Endothelial cell of umbilical vein (primary cell): ENCODE data around the gene APOC4. TPM values are rescaled to one million over a fixed set of nuclear protein-coding genes. Genes with fewer than 3 reads are reported as not detected.

ENCODE experiments used
- BruUV-seq: library from RNA; stranded (reverse); fragments of 400-500 nt; replicated peaks from 2 replicates; lab custom pipeline; 2021; lab: Mats Ljungman, UMichigan
- CTCF ChIA-PET: fragments of 300-600, 350-600 bp; sonication (Branson Sonifier 250); formaldehyde crosslinking; loops from one replicate; lab custom pipeline; 2021; ENCODE audit warnings: antibody characterized with exemption, inconsistent platforms; lab: Charles Lee
- POLR2A ChIA-PET: fragments of 300-600, 350-600 bp; sonication (Branson Sonifier 250); formaldehyde crosslinking; loops from one replicate; lab custom pipeline; 2021; ENCODE audit warnings: antibody characterized with exemption, inconsistent platforms; lab: Charles Lee
- DNase-seq: peaks from one replicate; pipeline ENCODE4 v3.0.0-alpha.2; 2011; ENCODE audit warnings: low read depth, low spot score
- FAIRE-seq: peaks from 2 replicates; lab custom pipeline; 2011; peaks lifted over from hg19 to GRCh38; lab: Jason Lieb, UNC
- H2AFZ ChIP-seq: 2 replicates; pipeline ENCODE4 v1.6.0; 2012; ENCODE audit warnings: low read depth, low read length, control low read depth, inconsistent platforms
- H3K27ac ChIP-seq: 2 replicates; pipeline ENCODE4 v1.5.1; 2011; ENCODE audit warnings: low read depth, mild to moderate bottlenecking, control low read depth, low read length, moderate library complexity; ENCODE audit not compliant: insufficient read depth
- H3K27me3 ChIP-seq, 2 experiments: 2 replicates each; pipeline versions ENCODE4 v1.6.0 to v1.6.1; 2011; ENCODE audit warnings: low read length in 2 of 2, mixed read lengths in 1 of 2; ENCODE audit not compliant: control insufficient read depth in 2 of 2, insufficient read depth in 2 of 2
- H3K36me3 ChIP-seq, 2 experiments: 2 replicates in 1 of 2; 3 replicates in 1 of 2; pipeline ENCODE4 v1.5.1; 2011; ENCODE audit warnings: low read length in 2 of 2, mild to moderate bottlenecking in 1 of 2, moderate library complexity in 1 of 2; ENCODE audit not compliant: control insufficient read depth in 2 of 2, insufficient read depth in 2 of 2; ENCODE audit errors: extremely low read depth in 1 of 2
- H3K4me1 ChIP-seq: 3 replicates; pipeline ENCODE4 v1.5.1; 2011; ENCODE audit warnings: mild to moderate bottlenecking, low read length; ENCODE audit not compliant: control insufficient read depth, insufficient read depth; ENCODE audit errors: extremely low read depth
- H3K4me2 ChIP-seq: 2 replicates; pipeline ENCODE4 v1.6.1; 2011; ENCODE audit warnings: low read length, control low read depth, mixed read lengths; ENCODE audit not compliant: insufficient read depth
- H3K4me3 ChIP-seq, 3 experiments: fragments of 200-600 bp in 1 of 3; sonication (generic), shearing (Covaris generic) in 1 of 3; replicated peaks in 1 of 3; 2 replicates each; pipeline ENCODE4 v1.5.1; 2011 to 2016; ENCODE audit warnings: control low read depth in 3 of 3, low read length in 3 of 3, mild to moderate bottlenecking in 2 of 3, inconsistent platforms in 1 of 3, low read depth in 1 of 3, moderate library complexity in 1 of 3; ENCODE audit not compliant: insufficient read depth in 1 of 3
- H3K79me2 ChIP-seq: 2 replicates; pipeline ENCODE4 v1.6.0; 2012; ENCODE audit warnings: low read length, inconsistent platforms; ENCODE audit not compliant: control insufficient read depth, insufficient read depth
- H3K9ac ChIP-seq: replicated peaks from 2 replicates; pipeline ENCODE3; 2011; ENCODE audit warnings: low read length, control low read depth; ENCODE audit not compliant: insufficient read depth; ENCODE audit errors: extremely low read depth
- H3K9me1 ChIP-seq: replicated peaks from 3 replicates; pipeline ENCODE4 v1.6.0; 2011; ENCODE audit warnings: mild to moderate bottlenecking, low read length; ENCODE audit not compliant: control insufficient read depth, insufficient read depth; ENCODE audit errors: extremely low read depth
- H3K9me3 ChIP-seq: replicated peaks from 2 replicates; pipeline ENCODE4 v1.5.1; 2012; ENCODE audit warnings: low read length, inconsistent platforms; ENCODE audit not compliant: control insufficient read depth, insufficient read depth
- H4K20me1 ChIP-seq: replicated peaks from 2 replicates; pipeline ENCODE3; 2011; ENCODE audit warnings: mild to moderate bottlenecking, low read length; ENCODE audit not compliant: control insufficient read depth, insufficient read depth; ENCODE audit errors: extremely low read depth
- EZH2 ChIP-seq: IDR thresholded peaks from 2 replicates; pipeline ENCODE4 v1.6.1; 2012; ENCODE audit warnings: borderline replicate concordance, low read depth, mild to moderate bottlenecking, moderate library complexity, low read length, inconsistent platforms; ENCODE audit not compliant: severe bottlenecking
- FOS ChIP-seq: IDR thresholded peaks from 2 replicates; pipeline ENCODE4 v1.6.1; 2011; ENCODE audit warnings: mild to moderate bottlenecking, low read length, moderate library complexity, borderline replicate concordance; ENCODE audit not compliant: insufficient read depth
- GATA2 ChIP-seq: IDR thresholded peaks from 2 replicates; pipeline ENCODE4 v1.7.0; 2011; ENCODE audit warnings: low read depth, mild to moderate bottlenecking, moderate library complexity, mixed read lengths, low read length; ENCODE audit not compliant: insufficient read length, insufficient read depth
- JUN ChIP-seq: IDR thresholded peaks from 2 replicates; pipeline ENCODE4 v1.6.1; 2011; ENCODE audit warnings: borderline replicate concordance, low read depth; ENCODE audit not compliant: insufficient read length, insufficient read depth
- MYC ChIP-seq: IDR thresholded peaks from one replicate; pipeline ENCODE4 v1.6.1; 2011; ENCODE audit warnings: mild to moderate bottlenecking, low read depth, low read length
- POLR2A ChIP-seq: IDR thresholded peaks from 2 replicates; pipeline ENCODE4 v1.6.1; 2012; ENCODE audit warnings: low read depth, mild to moderate bottlenecking, control low read depth, low read length
- POLR2AphosphoS5 ChIP-seq: IDR thresholded peaks from 2 replicates; pipeline ENCODE4 v1.6.1; 2012; ENCODE audit warnings: low read depth, mild to moderate bottlenecking, control low read depth, low read length, moderate library complexity; ENCODE audit not compliant: insufficient read depth
- dilution Hi-C: fragments of 300-500 bp; cut with MboI; formaldehyde crosslinking; loops from one replicate; pipeline ENCODE4 v1.15.0; 2019; ENCODE audit warnings: low sequenced_read_pairs; ENCODE audit not compliant: extremely low pct_ligation_motif_present
- intact Hi-C: fragments of 100-400 bp; cut with micrococcal nuclease; formaldehyde crosslinking; loops from one replicate; pipeline ENCODE4 v1.10.0; 2022
- polyA plus RNA-seq, 4 experiments: library from polyadenylated mRNA; depleted of rRNA in 3 of 4; stranded (reverse) in 3 of 4; unstranded in 1 of 4; fragments of >200 nt; gene quantifications; 2 replicates each; pipeline versions ENCODE4 v1.2.1 to v1.2.3, GENCODE V29; 2011 to 2012; ENCODE audit warnings: missing spikeins in 1 of 4
- total RNA-seq: library from RNA; stranded (reverse); gene quantifications from 2 replicates; pipeline ENCODE4 v1.2.3, GENCODE V29; 2021
- TF ChIP-seq, protein P1 (sequence below): IDR thresholded peaks from 2 replicates; pipeline ENCODE4 v1.6.1; 2011; ENCODE audit not compliant: insufficient read depth, insufficient read length
- TF ChIP-seq, protein P2 (sequence below), 2 donors: IDR thresholded peaks; 1 replicate in 1 of 2; 2 replicates in 1 of 2; pipeline ENCODE4 v1.5.1; 2011; ENCODE audit warnings: low read length in 2 of 2, mild to moderate bottlenecking in 2 of 2, moderate library complexity in 2 of 2, control low read depth in 1 of 2, inconsistent platforms in 1 of 2, low read depth in 1 of 2; ENCODE audit not compliant: insufficient read depth in 1 of 2; ENCODE audit errors: extremely low read depth in 1 of 2

The APOC4 gene
- total and polyA plus RNA-seq, 2 donors (not counting 3 experiments of a cell fraction or from before 2014, with no cell fraction given): not detected

DNA sequence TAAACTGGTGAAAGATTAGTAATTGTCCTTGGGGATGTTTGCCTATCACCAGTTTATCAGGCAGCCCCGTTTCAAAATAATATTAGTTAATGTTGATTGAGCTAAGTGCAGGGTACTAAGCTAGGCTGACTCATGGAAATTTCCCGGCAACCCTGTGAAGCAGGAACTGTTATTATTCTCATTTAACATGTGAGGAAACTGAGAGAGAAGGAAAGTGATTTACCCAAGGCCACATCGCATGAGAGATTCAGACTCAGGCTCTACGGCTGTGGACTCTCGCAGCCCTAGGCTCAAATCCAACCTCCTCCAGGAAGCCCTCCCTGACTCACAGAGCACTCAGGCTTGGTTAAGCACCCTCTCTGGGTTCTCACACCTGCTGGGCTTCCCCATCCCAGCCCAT lies 32.8 kb downstream of the APOC4 start:
- H3K36me3 ChIP-seq: peaks cover 16 to 44% of the 10 kb centered on the region in 2 experiments
- intact Hi-C loops (no loop called here), dilution Hi-C loops (no loop called here)
- no peak overlapping the region for H3K4me3 ChIP-seq
- ChIA-PET CTCF (interaction anchor here (0.6 to 1.5 kb wide), 2 partner anchors 11 to 13 kb away, joined by 3 read pairs; no protein-coding TSS in a partner anchor), POLR2A (no interaction called here)
- DNase-seq (no peak), FAIRE-seq (no peak)
- H3K4me2 ChIP-seq: no peak overlapping the region
- H4K20me1 ChIP-seq: no peaks in the 10 kb centered on the region
- no peak overlapping the region for H3K27ac ChIP-seq
- H3K79me2 ChIP-seq: no peaks in the 10 kb centered on the region
- no peak overlapping the region for H3K9ac ChIP-seq
- TF ChIP-seq GATA2: no peak
- TF ChIP-seq, protein P1, sequence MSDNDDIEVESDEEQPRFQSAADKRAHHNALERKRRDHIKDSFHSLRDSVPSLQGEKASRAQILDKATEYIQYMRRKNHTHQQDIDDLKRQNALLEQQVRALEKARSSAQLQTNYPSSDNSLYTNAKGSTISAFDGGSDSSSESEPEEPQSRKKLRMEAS: no peak
- TF ChIP-seq MYC: no peak
- TF ChIP-seq JUN: no peak
- no peak for TF ChIP-seq POLR2A
- TF ChIP-seq EZH2: no peak
- TF ChIP-seq, protein P2, sequence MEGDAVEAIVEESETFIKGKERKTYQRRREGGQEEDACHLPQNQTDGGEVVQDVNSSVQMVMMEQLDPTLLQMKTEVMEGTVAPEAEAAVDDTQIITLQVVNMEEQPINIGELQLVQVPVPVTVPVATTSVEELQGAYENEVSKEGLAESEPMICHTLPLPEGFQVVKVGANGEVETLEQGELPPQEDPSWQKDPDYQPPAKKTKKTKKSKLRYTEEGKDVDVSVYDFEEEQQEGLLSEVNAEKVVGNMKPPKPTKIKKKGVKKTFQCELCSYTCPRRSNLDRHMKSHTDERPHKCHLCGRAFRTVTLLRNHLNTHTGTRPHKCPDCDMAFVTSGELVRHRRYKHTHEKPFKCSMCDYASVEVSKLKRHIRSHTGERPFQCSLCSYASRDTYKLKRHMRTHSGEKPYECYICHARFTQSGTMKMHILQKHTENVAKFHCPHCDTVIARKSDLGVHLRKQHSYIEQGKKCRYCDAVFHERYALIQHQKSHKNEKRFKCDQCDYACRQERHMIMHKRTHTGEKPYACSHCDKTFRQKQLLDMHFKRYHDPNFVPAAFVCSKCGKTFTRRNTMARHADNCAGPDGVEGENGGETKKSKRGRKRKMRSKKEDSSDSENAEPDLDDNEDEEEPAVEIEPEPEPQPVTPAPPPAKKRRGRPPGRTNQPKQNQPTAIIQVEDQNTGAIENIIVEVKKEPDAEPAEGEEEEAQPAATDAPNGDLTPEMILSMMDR (IDR thresholded peaks at IDR 0.05; ENCODE audit: extremely low read depth in 1 of 2, insufficient read depth in 1 of 2, low read depth in 1 of 2, low read length in 2 of 2): no peak
- TF ChIP-seq FOS: no peak
- no peak for TF ChIP-seq POLR2AphosphoS5
- H3K27me3 ChIP-seq: no peaks in the 10 kb centered on the region
- H2AFZ ChIP-seq: no peak overlapping the region
- H3K4me1 ChIP-seq: no peaks in the 10 kb centered on the region
- no TSS peak for BruUV-seq
- no peaks in the 10 kb centered on the region for H3K9me1 ChIP-seq
- H3K9me3 ChIP-seq: no peaks in the 10 kb centered on the region
